GM21619 (cell line): ENCODE results near the gene GABRG3.

Source experiments
- ATAC-seq: cut with Tn5 transposase; IDR thresholded peaks from one replicate; pipeline ENCODE4 v1.9.1; 2021; ENCODE audit not compliant: unreplicated experiment

GABRG3 gene

DNA sequence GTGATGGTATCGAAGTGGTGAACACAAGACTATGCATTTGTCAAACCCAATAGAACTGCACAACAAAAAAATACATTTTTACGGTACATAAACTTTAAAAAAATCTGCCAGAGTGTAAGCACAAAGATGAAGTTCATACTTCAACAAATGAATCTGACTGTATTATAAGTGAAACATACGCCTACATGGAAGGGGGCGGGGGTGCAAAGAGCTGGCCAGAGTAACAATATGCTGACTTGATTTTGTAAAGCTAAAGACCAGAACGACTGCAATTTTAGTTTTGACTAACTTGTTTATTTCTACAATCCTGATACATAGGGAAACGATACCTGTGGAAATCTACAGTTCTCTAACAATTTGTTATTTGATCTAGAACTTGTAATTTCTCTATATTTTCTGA lies 426.0 kb downstream of the GABRG3 start:
- ATAC-seq: no peak

DNA sequence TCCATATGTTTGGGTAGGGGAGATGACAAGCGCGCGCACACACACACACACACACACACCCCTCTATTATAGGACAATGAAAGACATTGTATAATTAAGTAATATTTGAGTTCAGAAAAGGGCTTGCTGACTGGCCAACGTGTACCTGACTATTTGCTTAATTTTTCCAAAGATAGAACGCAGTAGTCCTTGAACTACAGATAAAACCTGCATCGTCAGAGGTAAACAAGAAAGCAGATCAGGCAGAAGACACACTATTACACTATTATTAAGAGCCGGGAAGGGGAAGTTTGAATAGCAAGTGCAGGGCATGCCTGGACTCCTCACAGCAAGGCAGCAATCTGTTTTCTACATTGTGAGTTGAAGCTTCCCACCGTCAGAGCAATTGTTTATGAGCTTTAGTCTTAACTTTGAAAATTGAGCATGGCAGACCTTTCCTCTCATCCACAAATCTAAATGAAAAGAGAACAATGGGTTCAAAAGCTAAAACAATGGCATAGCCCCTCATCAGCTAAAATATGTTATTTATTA lies 427.7 kb downstream of the GABRG3 start:
- ATAC-seq: no peak

DNA sequence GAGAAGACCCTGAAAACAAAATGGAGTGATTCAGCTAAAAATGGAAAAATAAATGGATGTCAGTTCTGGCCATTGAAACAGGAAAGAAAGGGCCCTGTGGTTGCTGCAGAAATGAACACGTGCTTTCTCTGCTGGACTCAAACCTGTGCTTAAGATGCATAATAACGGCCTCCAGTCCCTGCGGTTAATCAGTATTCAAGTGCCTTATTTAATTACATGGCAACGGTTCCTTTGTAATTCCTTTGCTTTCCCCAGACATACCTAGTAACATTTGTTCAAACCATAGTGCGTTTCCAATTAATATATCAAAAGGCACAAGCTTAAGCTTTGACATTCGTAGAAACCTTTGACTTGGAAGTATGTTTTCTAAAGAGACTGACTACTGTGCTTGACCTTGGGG lies 428.3 kb downstream of the GABRG3 start:
- ATAC-seq: no peak

DNA sequence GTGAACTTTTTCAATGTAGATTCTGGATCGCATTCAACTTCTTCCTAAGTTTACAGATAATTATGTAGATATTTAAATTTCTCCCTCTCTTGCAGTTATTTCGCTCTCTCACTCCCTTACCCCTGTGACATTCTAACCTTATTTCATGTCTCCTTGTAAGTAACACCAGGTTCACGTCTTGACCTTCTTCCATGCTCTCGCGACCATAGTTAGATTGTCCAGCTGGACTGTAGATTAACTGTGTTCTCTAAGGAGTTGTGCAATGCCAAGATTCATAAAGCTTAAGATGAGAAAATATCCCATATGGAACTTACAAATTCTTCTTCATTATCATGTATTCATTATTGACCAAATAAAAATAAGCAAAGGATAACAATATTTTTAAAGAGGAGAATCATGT lies 430.5 kb downstream of the GABRG3 start:
- ATAC-seq: no peak

DNA sequence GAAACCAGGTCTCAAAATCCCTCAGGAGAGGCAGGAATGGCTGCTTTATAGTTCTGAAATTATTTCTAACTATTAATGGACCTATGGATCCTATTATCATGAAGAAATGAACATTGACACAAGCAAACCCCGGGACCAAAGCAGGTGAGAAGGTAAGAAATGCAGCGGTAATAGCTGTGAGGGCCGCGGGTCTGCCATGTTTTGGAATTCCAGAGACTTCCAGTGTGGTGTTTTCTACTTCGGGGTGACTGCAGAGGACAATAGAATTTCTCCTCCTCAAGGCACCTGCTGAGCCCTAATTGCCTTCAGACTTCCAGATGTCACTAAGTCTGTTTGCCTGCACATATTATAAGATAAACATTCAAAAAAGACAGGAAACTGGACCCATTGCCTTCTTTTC lies 437.4 kb downstream of the GABRG3 start:
- ATAC-seq: no peak

DNA sequence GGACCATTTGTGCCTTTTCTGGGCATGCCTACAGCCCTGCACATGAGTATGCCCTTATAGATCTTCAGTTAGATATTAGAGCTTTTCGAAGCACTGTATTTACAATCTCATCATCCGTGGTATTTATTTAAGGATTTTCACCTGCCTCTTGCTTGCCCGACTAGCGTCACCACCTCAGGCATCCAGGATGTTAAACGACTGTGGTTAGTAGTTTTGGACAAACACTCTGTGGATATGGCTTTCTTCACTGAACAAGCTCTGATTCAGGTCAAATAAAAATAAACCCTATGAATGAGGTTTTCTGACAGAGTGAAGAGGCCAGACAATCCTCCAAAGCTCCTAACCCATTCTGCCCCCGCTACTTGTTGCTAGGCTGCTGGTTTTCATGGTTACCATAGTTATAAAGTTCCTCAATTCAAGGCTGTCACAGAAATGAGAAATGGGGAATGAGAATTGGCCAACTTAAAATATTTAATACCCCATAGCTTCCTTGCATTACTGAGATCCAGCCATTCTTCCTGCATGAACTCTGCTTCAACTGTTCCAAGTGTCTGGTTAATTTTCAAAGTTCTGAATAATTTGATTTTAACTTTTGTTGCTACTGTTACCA lies 440.1 kb downstream of the GABRG3 start:
- ATAC-seq: no peak

DNA sequence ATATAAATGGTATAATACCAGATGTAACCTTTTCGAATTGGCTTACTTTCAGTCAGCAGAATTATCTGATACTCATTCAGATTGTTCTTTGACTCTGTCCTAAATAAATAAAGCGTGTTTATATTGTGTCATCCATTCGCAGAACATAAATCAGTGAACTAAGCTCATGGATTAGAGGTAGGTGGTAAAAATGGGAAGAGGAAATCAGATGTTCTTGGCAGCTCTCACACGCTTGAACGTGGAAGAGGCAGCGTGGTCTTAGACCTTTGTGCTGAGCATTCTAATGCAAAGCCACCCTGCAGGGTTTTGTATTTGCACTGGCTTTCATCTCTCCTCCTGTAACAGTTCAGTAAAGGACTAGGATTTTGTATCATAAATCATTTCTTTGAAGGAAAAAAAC lies 441.4 kb downstream of the GABRG3 start:
- no peak for ATAC-seq

DNA sequence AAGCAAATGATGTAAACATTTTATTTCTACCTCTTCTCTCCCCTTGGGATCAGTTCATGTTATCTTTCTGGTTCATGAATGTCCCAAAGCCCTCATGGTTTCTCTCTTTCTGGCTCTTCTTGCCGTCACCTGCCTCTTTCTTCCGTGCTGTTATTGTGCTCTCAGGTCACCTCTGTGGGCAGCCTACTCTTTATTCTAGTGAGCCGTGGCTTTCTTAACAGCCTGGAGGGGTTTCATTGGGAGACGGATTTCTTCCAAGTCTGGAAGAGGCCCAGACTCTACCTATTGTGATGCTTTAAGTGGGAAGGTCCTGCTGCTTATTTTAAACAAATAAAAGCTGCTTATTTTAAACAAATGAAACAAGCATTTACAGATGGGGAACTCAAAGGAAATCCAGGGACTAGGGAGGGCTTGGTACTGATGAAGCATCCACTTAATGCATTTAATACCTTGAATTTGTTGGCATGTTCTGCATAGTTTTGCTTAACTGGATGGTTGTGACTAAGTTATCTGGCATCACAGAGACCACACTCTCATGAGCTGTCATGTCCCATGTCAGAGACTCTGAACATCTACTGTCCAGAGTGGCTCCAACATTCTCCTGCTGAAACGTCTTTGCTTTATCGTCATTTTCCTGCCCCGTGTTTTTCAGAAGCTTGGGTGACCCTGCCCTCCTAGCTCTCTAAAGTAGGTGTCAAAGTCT lies 443.3 kb downstream of the GABRG3 start:
- no peak for ATAC-seq

DNA sequence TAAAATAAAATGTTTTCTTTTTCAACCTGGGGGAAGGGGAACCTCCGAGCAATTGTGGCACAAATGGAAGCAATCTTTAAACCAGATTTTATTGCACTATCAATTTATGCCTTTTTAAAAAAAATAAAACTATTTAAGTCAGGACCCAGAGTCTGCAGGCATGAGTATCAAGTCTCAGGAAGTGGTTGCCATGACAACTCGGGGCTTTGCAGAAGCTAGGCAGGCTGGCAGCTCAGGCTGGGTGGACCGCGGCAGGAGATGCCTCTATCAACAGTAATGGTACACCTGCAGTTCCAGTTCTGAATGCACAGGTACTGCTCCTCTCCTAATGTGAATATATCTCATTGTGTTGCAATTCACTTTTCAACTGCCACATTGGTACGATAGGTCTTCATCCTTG lies 447.7 kb downstream of the GABRG3 start:
- no peak for ATAC-seq

DNA sequence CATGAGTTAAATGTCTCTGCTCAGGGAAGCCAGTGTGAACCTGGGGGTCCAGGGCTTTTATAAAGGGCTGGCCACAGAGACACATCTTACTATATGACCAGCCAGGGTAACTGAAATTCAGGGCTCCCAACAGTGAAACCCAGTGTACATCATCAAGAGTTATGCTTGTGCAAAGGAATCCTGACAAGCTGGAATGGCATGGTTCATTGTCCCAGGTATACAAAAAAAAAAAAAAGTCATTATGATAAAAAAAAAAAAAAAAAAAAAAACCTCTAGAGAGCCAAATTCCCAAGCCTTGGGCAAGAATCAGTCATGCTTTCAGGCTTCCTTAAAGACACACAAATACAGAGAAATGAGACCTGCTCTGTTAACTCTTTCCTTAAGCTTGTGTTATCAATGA lies 452.0 kb downstream of the GABRG3 start:
- ATAC-seq: no peak

DNA sequence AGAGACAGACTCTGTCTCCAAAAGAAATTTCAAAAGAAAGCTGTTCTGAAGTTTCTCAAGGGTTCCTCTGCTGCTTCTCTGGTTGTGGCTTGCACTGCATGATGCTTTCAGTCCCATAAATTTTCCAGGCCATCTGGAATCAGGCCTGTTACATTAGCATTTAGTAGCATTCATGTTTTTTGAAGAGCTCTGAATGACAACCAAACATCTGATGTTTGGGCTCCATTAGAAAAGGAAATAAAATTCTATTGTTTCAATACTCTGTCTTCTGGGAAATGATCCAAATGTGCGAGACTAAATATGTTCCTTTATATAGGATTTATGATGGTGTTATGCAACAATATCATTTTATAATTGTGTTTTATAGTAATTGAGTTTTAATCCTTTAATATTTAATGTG lies 455.8 kb downstream of the GABRG3 start:
- no peak for ATAC-seq

DNA sequence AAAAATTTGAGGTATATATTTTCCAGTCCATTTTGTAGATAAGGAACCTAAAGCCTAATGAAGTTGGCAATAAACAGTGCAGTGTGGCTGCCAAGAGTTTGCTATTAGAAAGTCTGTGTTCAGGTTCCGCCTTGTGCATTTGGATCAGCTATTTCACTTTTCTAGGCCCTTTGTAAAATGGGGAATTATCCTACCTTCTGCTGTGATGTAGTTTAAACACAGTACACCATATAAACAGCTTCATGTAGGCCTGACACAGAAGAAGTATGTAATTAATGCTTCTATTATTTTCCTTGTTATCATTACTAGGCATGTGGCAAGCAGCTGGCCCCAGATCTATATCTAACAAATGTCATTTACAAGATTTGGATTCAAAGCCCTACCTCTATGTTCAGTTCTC lies 456.3 kb downstream of the GABRG3 start:
- no peak for ATAC-seq

DNA sequence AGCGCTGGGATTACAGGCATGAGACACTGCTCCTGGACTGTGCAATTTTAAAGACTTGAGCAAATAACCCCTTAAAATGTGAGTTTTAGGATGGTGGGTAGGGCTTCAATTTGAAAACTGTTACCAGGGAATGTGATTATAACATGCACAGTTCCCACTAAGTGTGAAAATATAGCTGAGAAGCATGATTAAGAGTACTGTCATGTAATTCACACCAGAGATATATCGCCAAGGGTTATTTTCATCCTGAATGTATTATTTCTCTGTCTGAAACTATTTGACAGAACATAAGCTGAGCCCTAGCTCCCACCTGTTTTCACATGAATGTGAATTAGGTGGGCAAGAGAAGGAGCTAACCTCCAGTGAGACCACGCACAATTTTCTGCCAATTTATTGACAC lies 457.2 kb downstream of the GABRG3 start:
- ATAC-seq: no peak

DNA sequence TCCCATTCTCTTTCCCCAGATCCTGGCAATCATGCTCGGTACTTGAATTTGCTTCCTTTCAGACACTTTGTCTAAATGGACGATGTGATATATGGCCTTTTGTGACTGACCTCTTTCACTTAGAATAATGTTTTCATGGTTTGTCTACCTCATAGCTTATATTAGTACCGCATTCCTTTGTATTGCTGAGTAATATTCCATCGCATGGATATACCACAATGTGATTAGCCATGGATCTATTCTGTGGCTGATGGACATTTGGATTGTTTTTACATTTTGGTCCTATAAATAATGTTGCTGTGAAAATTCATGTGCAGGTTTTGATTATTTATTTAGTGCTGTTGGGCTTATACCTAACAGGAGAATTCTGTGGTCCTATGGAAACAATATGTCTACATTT lies 458.6 kb downstream of the GABRG3 start:
- ATAC-seq: no peak

DNA sequence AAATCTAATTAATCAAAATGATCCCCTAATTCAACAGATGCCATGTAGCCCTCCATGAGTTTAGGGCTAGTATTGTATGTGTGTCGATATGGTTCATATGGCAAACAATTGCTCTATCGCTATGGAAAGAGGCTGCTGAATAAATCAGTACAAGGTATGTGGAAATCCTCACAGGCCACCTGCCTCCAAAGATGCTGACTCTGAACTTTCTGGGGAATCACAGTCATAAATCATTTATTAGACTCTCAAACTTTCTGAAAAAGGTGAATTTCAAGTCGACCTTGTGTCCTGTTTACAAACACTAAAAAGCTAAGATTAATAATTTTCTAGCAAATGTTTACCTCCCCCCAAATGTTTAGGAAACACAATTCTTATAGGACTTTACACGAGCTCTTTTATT lies 462.6 kb downstream of the GABRG3 start:
- no peak for ATAC-seq

DNA sequence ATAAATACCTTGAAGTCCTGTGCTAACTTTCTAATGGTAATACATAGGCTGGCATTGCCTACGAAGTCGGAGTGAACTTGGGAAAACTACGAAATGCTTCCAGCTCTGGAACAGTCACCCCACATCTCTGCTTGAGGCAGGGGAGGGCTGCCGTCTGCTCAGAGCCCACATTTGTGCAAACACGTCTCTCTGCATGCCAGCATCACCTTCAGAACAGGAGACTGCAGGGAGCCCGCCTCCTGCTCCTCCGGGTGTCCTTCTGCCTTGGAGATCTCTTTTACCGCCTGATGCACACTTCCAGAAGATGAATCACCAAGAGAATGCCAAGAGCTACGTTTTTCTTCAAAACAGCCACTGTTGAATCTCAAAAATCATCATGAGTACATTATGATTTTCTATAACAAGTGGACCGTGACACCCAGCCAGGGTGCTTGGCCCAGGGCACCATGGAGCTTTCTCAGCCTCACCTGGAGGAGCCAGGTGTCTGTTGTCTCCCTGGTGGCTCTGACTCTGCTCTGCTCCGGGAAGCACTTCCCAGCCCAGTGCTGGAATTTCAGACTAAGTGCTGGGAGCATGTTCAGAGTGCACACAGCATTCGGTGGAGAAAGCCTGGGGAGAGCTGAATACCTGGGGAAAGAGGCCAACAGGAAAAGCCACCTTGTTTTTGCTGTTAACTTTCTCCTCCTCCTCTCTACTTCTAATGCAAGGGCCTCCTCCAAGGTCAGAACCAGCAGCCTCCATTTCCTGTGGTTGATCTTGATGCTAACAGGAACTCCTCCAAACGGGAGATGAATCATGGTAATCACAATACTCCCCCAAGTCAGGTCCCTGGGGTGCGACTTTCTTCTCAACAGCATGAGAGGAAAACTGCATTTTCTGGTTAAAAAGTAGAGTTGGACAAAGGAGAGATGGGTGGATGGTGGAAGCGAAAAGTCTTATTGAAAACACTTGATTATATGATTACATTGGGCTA lies 467.7 kb downstream of the GABRG3 start:
- no peak for ATAC-seq

DNA sequence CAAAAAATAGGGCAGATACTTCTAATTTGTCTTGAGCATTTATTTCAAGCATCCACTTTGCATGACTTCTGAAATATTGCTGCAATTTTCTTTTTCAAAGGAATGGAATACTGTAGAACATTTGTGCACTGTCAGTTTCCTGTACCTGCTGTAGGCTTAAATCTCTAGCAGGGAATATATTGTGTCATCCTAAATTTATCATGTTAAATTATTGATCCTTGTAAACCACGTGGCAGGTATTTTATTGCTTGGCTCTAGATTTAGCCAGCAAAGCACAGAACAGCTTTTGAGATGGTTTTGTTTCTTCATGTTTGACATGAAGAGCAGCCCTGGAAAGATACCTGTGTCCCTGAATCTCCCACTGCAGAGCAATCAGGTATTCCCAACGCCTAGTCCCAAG lies 470.1 kb downstream of the GABRG3 start:
- ATAC-seq: no peak

DNA sequence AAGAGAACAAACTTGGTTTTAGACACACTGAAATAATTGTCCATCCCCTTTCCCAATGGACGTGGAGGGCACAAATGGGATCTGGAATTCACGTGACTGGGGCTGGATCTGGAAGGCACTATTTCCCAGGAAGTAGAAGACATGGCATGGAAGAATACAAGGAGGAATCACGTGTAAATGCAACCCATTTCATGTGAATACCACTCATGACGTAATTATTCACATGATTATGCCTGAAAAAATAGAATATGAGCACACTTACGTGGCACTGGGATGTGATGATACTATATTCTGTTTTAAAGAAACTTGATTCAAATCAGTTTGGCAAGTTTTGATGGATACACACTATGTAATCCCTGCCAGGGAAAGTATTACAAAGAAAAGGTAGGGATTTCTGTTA lies 477.3 kb downstream of the GABRG3 start:
- no peak for ATAC-seq

DNA sequence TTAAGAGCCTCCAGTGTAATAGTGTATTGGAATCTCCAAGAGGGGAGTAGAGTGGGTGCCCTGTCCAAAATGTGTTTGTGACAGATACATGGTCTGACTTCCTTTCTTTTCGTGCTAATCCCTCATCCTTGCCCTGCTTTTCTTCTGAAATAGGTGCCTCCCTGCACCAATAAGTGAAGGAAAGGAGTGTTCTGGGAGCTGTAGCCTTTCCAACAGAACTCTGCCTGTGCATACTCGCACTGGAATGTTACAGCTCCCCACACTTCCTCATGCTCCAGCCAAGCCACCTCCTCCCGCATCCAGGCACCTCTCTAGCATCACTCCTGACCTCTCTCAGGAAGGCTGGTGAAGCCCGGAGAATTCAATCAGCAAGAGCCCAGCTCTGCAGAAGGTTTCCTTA lies 478.0 kb downstream of the GABRG3 start:
- ATAC-seq: no peak

DNA sequence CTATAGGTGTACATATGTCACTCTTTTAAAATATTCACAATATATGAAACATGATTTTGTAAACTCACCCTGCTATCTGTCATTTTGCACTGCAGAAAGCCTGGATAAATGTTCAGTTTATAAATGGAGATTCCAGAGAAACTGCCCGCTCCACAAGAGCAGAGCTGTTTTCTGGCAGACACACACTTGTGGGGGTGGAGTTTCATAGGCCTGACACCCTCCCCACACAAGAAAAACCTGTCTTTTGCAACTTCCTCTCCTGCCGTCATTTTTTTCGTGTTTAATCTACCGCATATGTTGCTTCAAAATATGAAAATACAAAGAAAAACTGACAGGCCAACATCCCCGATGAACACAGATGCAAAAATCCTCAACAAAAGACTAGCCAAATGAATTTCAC lies 479.0 kb downstream of the GABRG3 start:
- ATAC-seq: no peak

DNA sequence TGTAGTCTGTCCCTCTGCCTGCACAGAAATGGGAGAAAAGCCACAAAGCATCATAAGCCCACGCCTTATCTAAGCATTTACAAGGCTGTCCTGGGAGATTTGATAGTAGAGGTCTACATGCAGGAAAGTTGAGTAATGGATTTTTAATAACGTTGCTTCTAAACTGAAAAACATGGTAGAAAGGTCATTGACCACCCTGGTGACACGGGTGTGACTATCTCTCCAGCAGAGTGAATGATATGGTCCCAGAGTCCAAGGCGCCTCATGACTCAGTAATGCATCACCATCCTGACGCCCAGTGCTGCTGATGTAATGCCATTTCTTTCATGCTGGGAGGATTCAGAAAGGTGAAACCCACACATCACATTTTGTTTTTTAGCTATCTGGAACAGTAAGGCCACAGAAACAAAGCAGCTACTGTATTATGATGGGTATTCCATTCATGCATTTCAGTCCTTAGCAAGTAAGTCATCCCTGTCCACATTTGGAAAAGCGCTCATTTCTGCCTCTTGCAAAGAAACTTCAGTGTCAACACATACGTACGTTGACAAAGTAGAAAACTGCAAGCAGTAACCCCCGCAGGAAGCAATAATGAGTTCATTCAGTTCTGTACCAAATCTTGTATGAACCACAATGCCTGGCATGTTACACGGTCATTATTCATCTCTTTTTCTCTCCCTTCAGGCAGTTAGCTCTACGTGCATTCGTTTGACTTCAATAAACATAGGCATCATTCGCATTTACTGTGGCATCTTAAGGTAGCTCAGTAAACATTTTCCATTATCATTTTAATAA lies 483.5 kb downstream of the GABRG3 start:
- no peak for ATAC-seq
